Hepatocyte (in vitro differentiated cells): ENCODE measurements around the gene RPS15.

Experiments used
- EZH2 ChIP-seq: fragments of 200-600 bp; sonication (generic); IDR thresholded peaks from 2 replicates; pipeline ENCODE4 v1.6.1; 2016; ENCODE audit warnings: antibody characterized with exemption, mild to moderate bottlenecking, borderline replicate concordance
- EZH2phosphoT487 ChIP-seq: fragments of 200-600 bp; sonication (generic); IDR thresholded peaks from one replicate; pipeline ENCODE4 v1.6.1; 2018; ENCODE audit warnings: antibody characterized with exemption, mild to moderate bottlenecking, low read depth, moderate library complexity; ENCODE audit not compliant: unreplicated experiment, severe bottlenecking
- TF ChIP-seq, protein P1 (sequence below): fragments of 200-600 bp; sonication (generic); IDR thresholded peaks from 2 replicates; pipeline ENCODE4 v1.5.1; 2016; ENCODE audit warnings: antibody characterized with exemption, mild to moderate bottlenecking; ENCODE audit not compliant: poor library complexity

DNA sequence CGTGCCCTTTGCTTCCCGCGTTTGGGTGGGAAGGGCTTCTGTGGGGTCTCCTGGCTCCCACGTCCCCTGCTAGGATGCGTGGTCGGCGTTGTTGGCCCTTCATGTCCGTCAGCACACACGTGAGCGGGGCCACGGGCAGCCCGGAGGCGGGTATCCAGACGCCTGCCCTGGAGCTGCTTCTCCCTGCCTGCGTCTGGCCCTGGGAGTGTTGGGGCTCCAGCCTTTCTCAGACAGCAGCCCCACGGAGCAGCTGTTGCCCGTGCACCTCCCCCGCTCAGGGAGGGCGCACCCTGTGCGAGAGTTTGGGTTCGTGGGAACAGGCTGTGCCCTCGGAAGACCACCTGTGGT lies 16.3 kb upstream of the RPS15 start:
- TF ChIP-seq, protein P1, sequence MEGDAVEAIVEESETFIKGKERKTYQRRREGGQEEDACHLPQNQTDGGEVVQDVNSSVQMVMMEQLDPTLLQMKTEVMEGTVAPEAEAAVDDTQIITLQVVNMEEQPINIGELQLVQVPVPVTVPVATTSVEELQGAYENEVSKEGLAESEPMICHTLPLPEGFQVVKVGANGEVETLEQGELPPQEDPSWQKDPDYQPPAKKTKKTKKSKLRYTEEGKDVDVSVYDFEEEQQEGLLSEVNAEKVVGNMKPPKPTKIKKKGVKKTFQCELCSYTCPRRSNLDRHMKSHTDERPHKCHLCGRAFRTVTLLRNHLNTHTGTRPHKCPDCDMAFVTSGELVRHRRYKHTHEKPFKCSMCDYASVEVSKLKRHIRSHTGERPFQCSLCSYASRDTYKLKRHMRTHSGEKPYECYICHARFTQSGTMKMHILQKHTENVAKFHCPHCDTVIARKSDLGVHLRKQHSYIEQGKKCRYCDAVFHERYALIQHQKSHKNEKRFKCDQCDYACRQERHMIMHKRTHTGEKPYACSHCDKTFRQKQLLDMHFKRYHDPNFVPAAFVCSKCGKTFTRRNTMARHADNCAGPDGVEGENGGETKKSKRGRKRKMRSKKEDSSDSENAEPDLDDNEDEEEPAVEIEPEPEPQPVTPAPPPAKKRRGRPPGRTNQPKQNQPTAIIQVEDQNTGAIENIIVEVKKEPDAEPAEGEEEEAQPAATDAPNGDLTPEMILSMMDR, result no peak
- no peak for TF ChIP-seq EZH2
- no peak for TF ChIP-seq EZH2phosphoT487
